Endothelial cell of umbilical vein (primary cell): ENCODE results near the gene STK11IP. TPM values are rescaled to one million over a fixed set of nuclear protein-coding genes. Genes with fewer than 3 reads are reported as not detected.

Experiments
- BruUV-seq: library from RNA; stranded (reverse); fragments of 400-500 nt; replicated peaks from 2 replicates; lab custom pipeline; 2021; lab: Mats Ljungman, UMichigan
- CTCF ChIA-PET: fragments of 300-600, 350-600 bp; sonication (Branson Sonifier 250); formaldehyde crosslinking; loops from one replicate; lab custom pipeline; 2021; ENCODE audit warnings: antibody characterized with exemption, inconsistent platforms; lab: Charles Lee
- POLR2A ChIA-PET: fragments of 300-600, 350-600 bp; sonication (Branson Sonifier 250); formaldehyde crosslinking; loops from one replicate; lab custom pipeline; 2021; ENCODE audit warnings: antibody characterized with exemption, inconsistent platforms; lab: Charles Lee
- DNase-seq: peaks from one replicate; pipeline ENCODE4 v3.0.0-alpha.2; 2011; ENCODE audit warnings: low read depth, low spot score
- FAIRE-seq: peaks from 2 replicates; lab custom pipeline; 2011; peaks lifted over from hg19 to GRCh38; lab: Jason Lieb, UNC
- H2AFZ ChIP-seq: 2 replicates; pipeline ENCODE4 v1.6.0; 2012; ENCODE audit warnings: low read depth, low read length, control low read depth, inconsistent platforms
- H3K27ac ChIP-seq: 2 replicates; pipeline ENCODE4 v1.5.1; 2011; ENCODE audit warnings: low read depth, mild to moderate bottlenecking, control low read depth, low read length, moderate library complexity; ENCODE audit not compliant: insufficient read depth
- H3K27me3 ChIP-seq, 2 experiments: 2 replicates each; pipeline versions ENCODE4 v1.6.0 to v1.6.1; 2011; ENCODE audit warnings: low read length in 2 of 2, mixed read lengths in 1 of 2; ENCODE audit not compliant: control insufficient read depth in 2 of 2, insufficient read depth in 2 of 2
- H3K36me3 ChIP-seq, 2 experiments: 2 replicates in 1 of 2; 3 replicates in 1 of 2; pipeline ENCODE4 v1.5.1; 2011; ENCODE audit warnings: low read length in 2 of 2, mild to moderate bottlenecking in 1 of 2, moderate library complexity in 1 of 2; ENCODE audit not compliant: control insufficient read depth in 2 of 2, insufficient read depth in 2 of 2; ENCODE audit errors: extremely low read depth in 1 of 2
- H3K4me1 ChIP-seq: 3 replicates; pipeline ENCODE4 v1.5.1; 2011; ENCODE audit warnings: mild to moderate bottlenecking, low read length; ENCODE audit not compliant: control insufficient read depth, insufficient read depth; ENCODE audit errors: extremely low read depth
- H3K4me2 ChIP-seq: 2 replicates; pipeline ENCODE4 v1.6.1; 2011; ENCODE audit warnings: low read length, control low read depth, mixed read lengths; ENCODE audit not compliant: insufficient read depth
- H3K4me3 ChIP-seq, 3 experiments: fragments of 200-600 bp in 1 of 3; sonication (generic), shearing (Covaris generic) in 1 of 3; replicated peaks in 1 of 3; 2 replicates each; pipeline ENCODE4 v1.5.1; 2011 to 2016; ENCODE audit warnings: control low read depth in 3 of 3, low read length in 3 of 3, mild to moderate bottlenecking in 2 of 3, inconsistent platforms in 1 of 3, low read depth in 1 of 3, moderate library complexity in 1 of 3; ENCODE audit not compliant: insufficient read depth in 1 of 3
- H3K79me2 ChIP-seq: 2 replicates; pipeline ENCODE4 v1.6.0; 2012; ENCODE audit warnings: low read length, inconsistent platforms; ENCODE audit not compliant: control insufficient read depth, insufficient read depth
- H3K9ac ChIP-seq: replicated peaks from 2 replicates; pipeline ENCODE3; 2011; ENCODE audit warnings: low read length, control low read depth; ENCODE audit not compliant: insufficient read depth; ENCODE audit errors: extremely low read depth
- H3K9me1 ChIP-seq: replicated peaks from 3 replicates; pipeline ENCODE4 v1.6.0; 2011; ENCODE audit warnings: mild to moderate bottlenecking, low read length; ENCODE audit not compliant: control insufficient read depth, insufficient read depth; ENCODE audit errors: extremely low read depth
- H3K9me3 ChIP-seq: replicated peaks from 2 replicates; pipeline ENCODE4 v1.5.1; 2012; ENCODE audit warnings: low read length, inconsistent platforms; ENCODE audit not compliant: control insufficient read depth, insufficient read depth
- H4K20me1 ChIP-seq: replicated peaks from 2 replicates; pipeline ENCODE3; 2011; ENCODE audit warnings: mild to moderate bottlenecking, low read length; ENCODE audit not compliant: control insufficient read depth, insufficient read depth; ENCODE audit errors: extremely low read depth
- EZH2 ChIP-seq: IDR thresholded peaks from 2 replicates; pipeline ENCODE4 v1.6.1; 2012; ENCODE audit warnings: borderline replicate concordance, low read depth, mild to moderate bottlenecking, moderate library complexity, low read length, inconsistent platforms; ENCODE audit not compliant: severe bottlenecking
- FOS ChIP-seq: IDR thresholded peaks from 2 replicates; pipeline ENCODE4 v1.6.1; 2011; ENCODE audit warnings: mild to moderate bottlenecking, low read length, moderate library complexity, borderline replicate concordance; ENCODE audit not compliant: insufficient read depth
- GATA2 ChIP-seq: IDR thresholded peaks from 2 replicates; pipeline ENCODE4 v1.7.0; 2011; ENCODE audit warnings: low read depth, mild to moderate bottlenecking, moderate library complexity, mixed read lengths, low read length; ENCODE audit not compliant: insufficient read length, insufficient read depth
- JUN ChIP-seq: IDR thresholded peaks from 2 replicates; pipeline ENCODE4 v1.6.1; 2011; ENCODE audit warnings: borderline replicate concordance, low read depth; ENCODE audit not compliant: insufficient read length, insufficient read depth
- MYC ChIP-seq: IDR thresholded peaks from one replicate; pipeline ENCODE4 v1.6.1; 2011; ENCODE audit warnings: mild to moderate bottlenecking, low read depth, low read length
- POLR2A ChIP-seq: IDR thresholded peaks from 2 replicates; pipeline ENCODE4 v1.6.1; 2012; ENCODE audit warnings: low read depth, mild to moderate bottlenecking, control low read depth, low read length
- POLR2AphosphoS5 ChIP-seq: IDR thresholded peaks from 2 replicates; pipeline ENCODE4 v1.6.1; 2012; ENCODE audit warnings: low read depth, mild to moderate bottlenecking, control low read depth, low read length, moderate library complexity; ENCODE audit not compliant: insufficient read depth
- dilution Hi-C: fragments of 300-500 bp; cut with MboI; formaldehyde crosslinking; loops from one replicate; pipeline ENCODE4 v1.15.0; 2019; ENCODE audit warnings: low sequenced_read_pairs; ENCODE audit not compliant: extremely low pct_ligation_motif_present
- intact Hi-C: fragments of 100-400 bp; cut with micrococcal nuclease; formaldehyde crosslinking; loops from one replicate; pipeline ENCODE4 v1.10.0; 2022
- polyA plus RNA-seq, 4 experiments: library from polyadenylated mRNA; depleted of rRNA in 3 of 4; stranded (reverse) in 3 of 4; unstranded in 1 of 4; fragments of >200 nt; gene quantifications; 2 replicates each; pipeline versions ENCODE4 v1.2.1 to v1.2.3, GENCODE V29; 2011 to 2012; ENCODE audit warnings: missing spikeins in 1 of 4
- total RNA-seq: library from RNA; stranded (reverse); gene quantifications from 2 replicates; pipeline ENCODE4 v1.2.3, GENCODE V29; 2021
- TF ChIP-seq, protein P1 (sequence below), 2 donors: IDR thresholded peaks; 1 replicate in 1 of 2; 2 replicates in 1 of 2; pipeline ENCODE4 v1.5.1; 2011; ENCODE audit warnings: low read length in 2 of 2, mild to moderate bottlenecking in 2 of 2, moderate library complexity in 2 of 2, control low read depth in 1 of 2, inconsistent platforms in 1 of 2, low read depth in 1 of 2; ENCODE audit not compliant: insufficient read depth in 1 of 2; ENCODE audit errors: extremely low read depth in 1 of 2
- TF ChIP-seq, protein P2 (sequence below): IDR thresholded peaks from 2 replicates; pipeline ENCODE4 v1.6.1; 2011; ENCODE audit not compliant: insufficient read depth, insufficient read length

STK11IP gene
- total and polyA plus RNA-seq, 2 donors (not counting 3 experiments of a cell fraction or from before 2014, with no cell fraction given): 17.7 to 19.2 TPM

DNA sequence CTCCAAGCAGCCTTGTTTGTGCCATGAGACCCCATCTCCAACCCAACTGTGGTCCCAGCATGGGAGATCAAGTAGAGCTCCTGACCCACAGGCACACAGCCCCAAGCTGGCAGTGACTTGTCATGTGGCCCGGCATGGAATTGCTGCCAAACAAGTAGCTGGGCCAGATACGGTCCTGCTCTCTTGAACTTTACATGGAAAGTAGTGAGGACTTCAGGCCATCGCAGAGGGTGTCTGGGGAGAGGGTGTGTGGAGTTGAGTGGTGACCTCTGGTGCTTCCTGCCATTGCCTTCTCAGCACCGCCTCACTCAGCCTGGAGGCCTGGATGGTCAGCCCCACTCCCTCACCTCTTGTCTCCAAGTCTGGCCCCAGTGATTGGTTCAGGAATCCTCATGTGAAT, 18.9 kb downstream of the STK11IP start:
- peaks cover 0 to 11% of the 10 kb centered on the region in 2 experiments for H3K36me3 ChIP-seq
- no peaks in the 10 kb centered on the region for H3K79me2 ChIP-seq
- no peak overlapping the region for H3K27ac ChIP-seq
- no peak overlapping the region for H2AFZ ChIP-seq
- no peak overlapping the region for H3K9ac ChIP-seq
- intact Hi-C loops: no loop called here
- H3K9me1 ChIP-seq: no peaks in the 10 kb centered on the region
- no peaks in the 10 kb centered on the region for H3K9me3 ChIP-seq
- no peak for TF ChIP-seq FOS
- no peak for TF ChIP-seq JUN
- no peak for TF ChIP-seq POLR2AphosphoS5
- TF ChIP-seq, protein P1, sequence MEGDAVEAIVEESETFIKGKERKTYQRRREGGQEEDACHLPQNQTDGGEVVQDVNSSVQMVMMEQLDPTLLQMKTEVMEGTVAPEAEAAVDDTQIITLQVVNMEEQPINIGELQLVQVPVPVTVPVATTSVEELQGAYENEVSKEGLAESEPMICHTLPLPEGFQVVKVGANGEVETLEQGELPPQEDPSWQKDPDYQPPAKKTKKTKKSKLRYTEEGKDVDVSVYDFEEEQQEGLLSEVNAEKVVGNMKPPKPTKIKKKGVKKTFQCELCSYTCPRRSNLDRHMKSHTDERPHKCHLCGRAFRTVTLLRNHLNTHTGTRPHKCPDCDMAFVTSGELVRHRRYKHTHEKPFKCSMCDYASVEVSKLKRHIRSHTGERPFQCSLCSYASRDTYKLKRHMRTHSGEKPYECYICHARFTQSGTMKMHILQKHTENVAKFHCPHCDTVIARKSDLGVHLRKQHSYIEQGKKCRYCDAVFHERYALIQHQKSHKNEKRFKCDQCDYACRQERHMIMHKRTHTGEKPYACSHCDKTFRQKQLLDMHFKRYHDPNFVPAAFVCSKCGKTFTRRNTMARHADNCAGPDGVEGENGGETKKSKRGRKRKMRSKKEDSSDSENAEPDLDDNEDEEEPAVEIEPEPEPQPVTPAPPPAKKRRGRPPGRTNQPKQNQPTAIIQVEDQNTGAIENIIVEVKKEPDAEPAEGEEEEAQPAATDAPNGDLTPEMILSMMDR (IDR thresholded peaks at IDR 0.05; ENCODE audit: extremely low read depth in 1 of 2, insufficient read depth in 1 of 2, low read depth in 1 of 2, low read length in 2 of 2): no peak
- POLR2A ChIA-PET: no interaction called here
- FAIRE-seq: no peak
- BruUV-seq: no TSS peak
- no peak for DNase-seq
- CTCF ChIA-PET: interaction anchor here (0.6 to 1.7 kb wide), 3 partner anchors 12 to 87 kb away, joined by 3 read pairs; no protein-coding TSS in a partner anchor
- no peak overlapping the region for H3K4me3 ChIP-seq
- peaks cover 0 to 1% of the 10 kb centered on the region in 2 experiments for H3K27me3 ChIP-seq
- no peaks in the 10 kb centered on the region for H3K4me1 ChIP-seq
- H3K4me2 ChIP-seq: no peak overlapping the region
- no peaks in the 10 kb centered on the region for H4K20me1 ChIP-seq
- dilution Hi-C loops: no loop called here

DNA sequence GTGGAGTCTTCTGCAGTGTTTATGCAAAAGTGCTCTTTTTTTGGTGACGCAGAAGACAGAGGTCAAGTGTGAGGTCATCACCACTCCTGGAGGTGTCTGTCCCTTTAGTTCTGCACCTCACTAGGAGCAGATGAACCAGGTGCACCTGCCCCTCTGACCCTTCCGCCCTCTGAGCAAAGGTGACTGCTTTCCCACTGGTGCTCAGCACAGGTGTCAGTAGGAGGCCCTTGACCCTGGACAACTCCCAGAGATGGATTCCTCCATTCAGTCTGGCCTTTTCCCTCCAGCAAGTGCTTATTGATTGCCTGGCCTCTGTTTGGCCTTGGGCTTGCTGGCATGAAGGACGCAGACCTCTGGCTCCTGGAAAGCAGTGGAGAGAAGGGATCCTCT, 21.1 kb downstream of the STK11IP start:
- dilution Hi-C loops (no loop called here), intact Hi-C loops (no loop called here)
- BruUV-seq: no TSS peak
- H3K4me3 ChIP-seq: no peak overlapping the region
- peaks cover 0 to 9% of the 10 kb centered on the region in 2 experiments for H3K36me3 ChIP-seq
- FAIRE-seq (no peak), DNase-seq (no peak)
- no peak overlapping the region for H3K9ac ChIP-seq
- H2AFZ ChIP-seq: no peak overlapping the region
- TF ChIP-seq FOS: no peak
- TF ChIP-seq, protein P2, sequence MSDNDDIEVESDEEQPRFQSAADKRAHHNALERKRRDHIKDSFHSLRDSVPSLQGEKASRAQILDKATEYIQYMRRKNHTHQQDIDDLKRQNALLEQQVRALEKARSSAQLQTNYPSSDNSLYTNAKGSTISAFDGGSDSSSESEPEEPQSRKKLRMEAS: no peak
- no peak for TF ChIP-seq POLR2A
- no peak for TF ChIP-seq EZH2
- TF ChIP-seq GATA2: no peak
- TF ChIP-seq, protein P1 (IDR thresholded peaks at IDR 0.05; ENCODE audit: extremely low read depth in 1 of 2, insufficient read depth in 1 of 2, low read depth in 1 of 2, low read length in 2 of 2): no peak
- no peak for TF ChIP-seq JUN
- no peak for TF ChIP-seq MYC
- TF ChIP-seq POLR2AphosphoS5: no peak
- H3K27me3 ChIP-seq: peaks cover 0 to 5% of the 10 kb centered on the region in 2 experiments
- H3K79me2 ChIP-seq: no peaks in the 10 kb centered on the region
- CTCF ChIA-PET: no interaction called here
- POLR2A ChIA-PET: no interaction called here
- H3K4me1 ChIP-seq: no peaks in the 10 kb centered on the region
- no peaks in the 10 kb centered on the region for H3K9me3 ChIP-seq
- no peaks in the 10 kb centered on the region for H3K9me1 ChIP-seq
- no peak overlapping the region for H3K4me2 ChIP-seq
- no peaks in the 10 kb centered on the region for H4K20me1 ChIP-seq
- no peak overlapping the region for H3K27ac ChIP-seq
